GM18519 (cell line): ENCODE measurements around the gene MTFR1L.
"Not testable (repeated sequence)": the region's sequence is repeated elsewhere in the genome, so short reads cannot be mapped to it uniquely, and the experiment has no call there.

Experiments
- ATAC-seq: cut with Tn5 transposase; IDR thresholded peaks from one replicate; pipeline ENCODE4 v1.9.1; 2021; ENCODE audit warnings: mild to moderate bottlenecking, moderate library complexity; ENCODE audit not compliant: unreplicated experiment, low FRiP score

The MTFR1L gene

GRCh38 chr1:25821112-25821476 is 1.3 kb downstream of the MTFR1L start:
- ATAC-seq, result no peak

- no peak for ATAC-seq
Measured at GRCh38 chr1:25821630-25822091, 1.9 kb downstream of the MTFR1L start.

- no peak for ATAC-seq
Measured at GRCh38 chr1:25825605-25826004, 5.9 kb downstream of the MTFR1L start.

- ATAC-seq, result no peak
Measured at GRCh38 chr1:25826571-25826970, 6.8 kb downstream of the MTFR1L start.

GRCh38 chr1:25828491-25828890 is 8.7 kb downstream of the MTFR1L start:
- ATAC-seq, result no peak

- ATAC-seq, result no peak
Measured at GRCh38 chr1:25829046-25829445, 9.3 kb downstream of the MTFR1L start.

GRCh38 chr1:25831569-25832196 is 11.9 kb downstream of the MTFR1L start:
- ATAC-seq, result no peak

- no peak for ATAC-seq
Measured at GRCh38 chr1:25832336-25833037, 12.7 kb downstream of the MTFR1L start.

- ATAC-seq, result no peak
Measured at GRCh38 chr1:25833158-25833557, 13.4 kb downstream of the MTFR1L start.

- ATAC-seq, result no peak
Measured at GRCh38 chr1:25834894-25835293, 15.1 kb downstream of the MTFR1L start.

- no peak for ATAC-seq
Measured at GRCh38 chr1:25836695-25837094, 16.9 kb downstream of the MTFR1L start.

GRCh38 chr1:25837262-25837875 is 17.6 kb downstream of the MTFR1L start:
- no peak for ATAC-seq

GRCh38 chr1:25839808-25840207 is 20.1 kb downstream of the MTFR1L start:
- ATAC-seq, result not testable (repeated sequence)

GRCh38 chr1:25843483-25843882 is 23.7 kb downstream of the MTFR1L start:
- ATAC-seq, result no peak

GRCh38 chr1:25844536-25845337 is 25.0 kb downstream of the MTFR1L start:
- ATAC-seq, result no peak

- ATAC-seq, result no peak
Measured at GRCh38 chr1:25845664-25846063, 25.9 kb downstream of the MTFR1L start.

- no peak for ATAC-seq
Measured at GRCh38 chr1:25847929-25848328, 28.2 kb downstream of the MTFR1L start.

- ATAC-seq, result no peak
Measured at GRCh38 chr1:25848531-25848930, 28.8 kb downstream of the MTFR1L start.

- ATAC-seq, result no peak
Measured at GRCh38 chr1:25854554-25854953, 34.8 kb downstream of the MTFR1L start.

- no peak for ATAC-seq
Measured at GRCh38 chr1:25856856-25857255, 37.1 kb downstream of the MTFR1L start.

GRCh38 chr1:25858494-25858893 is 38.7 kb downstream of the MTFR1L start:
- ATAC-seq, result no peak
